Liver (tissue), 3 donors: ENCODE results near the gene CDH4.

Experiments
- ATF3 ChIP-seq: IDR thresholded peaks from 2 replicates; pipeline ENCODE4 v1.6.1; 2016; ENCODE audit warnings: antibody characterized with exemption
- CTCF ChIP-seq: fragments of 150-350 bp; IDR thresholded peaks from 2 replicates; pipeline ENCODE4 v1.5.1; 2017; ENCODE audit warnings: improper control_type of control experiment, low read depth, low read length; ENCODE audit not compliant: missing input control
- FOXA1 ChIP-seq: IDR thresholded peaks from 2 replicates; pipeline ENCODE4 v1.6.1; 2016; ENCODE audit warnings: antibody characterized with exemption
- GABPA ChIP-seq, 2 donors: IDR thresholded peaks in 1 of 2; conservative IDR thresholded peaks in 1 of 2; 2 replicates each; pipeline ENCODE4 v1.6.1; 2016; ENCODE audit warnings: antibody characterized with exemption in 2 of 2, mild to moderate bottlenecking in 1 of 2, moderate library complexity in 1 of 2
- HNF4G ChIP-seq: IDR thresholded peaks from 2 replicates; pipeline ENCODE4 v1.6.1; 2016; ENCODE audit warnings: antibody characterized with exemption
- RAD21 ChIP-seq, 2 donors: IDR thresholded peaks; 2 replicates each; pipeline ENCODE4 v1.6.1; 2016; ENCODE audit warnings: antibody characterized with exemption in 2 of 2, mild to moderate bottlenecking in 2 of 2
- REST ChIP-seq: IDR thresholded peaks from 2 replicates; pipeline ENCODE4 v1.6.1; 2016; ENCODE audit warnings: antibody characterized with exemption, mild to moderate bottlenecking
- RXRA ChIP-seq, 2 donors: IDR thresholded peaks; 2 replicates each; pipeline ENCODE4 v1.6.1; 2017 to 2018; ENCODE audit warnings: antibody characterized with exemption in 2 of 2, mild to moderate bottlenecking in 1 of 2
- SP1 ChIP-seq: IDR thresholded peaks from 2 replicates; pipeline ENCODE4 v1.6.1; 2018; ENCODE audit warnings: antibody characterized with exemption, mild to moderate bottlenecking
- TAF1 ChIP-seq: conservative IDR thresholded peaks from 2 replicates; pipeline ENCODE4 v1.6.1; 2016; ENCODE audit warnings: antibody characterized with exemption, mild to moderate bottlenecking
- ZBTB33 ChIP-seq: IDR thresholded peaks from 2 replicates; pipeline ENCODE4 v1.6.1; 2016; ENCODE audit warnings: antibody characterized with exemption
- donor health status: healthy.
- donor health status: healthy.

GRCh38 chr20:61454053-61454452, 202.0 kb downstream of the CDH4 start:
- TF ChIP-seq GABPA (IDR thresholded peaks at IDR 0.05 in 1 of 2, conservative IDR thresholded peaks at IDR 0.05 in 1 of 2) = no peak
- no peak for TF ChIP-seq CTCF
- TF ChIP-seq HNF4G = no peak
- TF ChIP-seq RAD21 (IDR thresholded peaks at IDR 0.05) = no peak
- no peak for TF ChIP-seq REST
- no peak for TF ChIP-seq FOXA1
- no peak for TF ChIP-seq RXRA (IDR thresholded peaks at IDR 0.05)
- no peak for TF ChIP-seq TAF1
- no peak for TF ChIP-seq ZBTB33
- no peak for TF ChIP-seq ATF3
- TF ChIP-seq SP1 = no peak
